ENCODE measurements around the gene IL31RA.

GRCh38 chr5:55850839-55851674 is at the start of gene IL31RA:
- TF ChIP-seq CTCF (IDR thresholded peaks at IDR 0.05), result no peak
- no peak for TF ChIP-seq POLR2A (IDR thresholded peaks at IDR 0.05)
- TF ChIP-seq POLR2AphosphoS5 (IDR thresholded peaks at IDR 0.05), result no peak

All from breast epithelium (tissue), 3 donors.